Aorta (tissue), 5 donors: ENCODE results near the gene INF2. TPM values are rescaled to one million over a fixed set of nuclear protein-coding genes. Genes with fewer than 3 reads are reported as not detected.
"Not testable (repeated sequence)": the region's sequence is repeated elsewhere in the genome, so short reads cannot be mapped to it uniquely, and the experiment has no call there.

ENCODE experiments used
- ATAC-seq: fragments of 200-7000 bp; cut with Tn5 transposase; one replicate; pipeline ENCODE4 v1.9.1; 2022; ENCODE audit warnings: moderate library complexity; ENCODE audit not compliant: low FRiP score
- DNase-seq, 2 donors: peaks; one replicate each; pipeline ENCODE4 v3.0.0-alpha.2; 2020
- H3K27ac ChIP-seq, 2 donors: one replicate each; pipeline ENCODE4 v1.5.1; 2013; ENCODE audit warnings: low read length in 2 of 2, mild to moderate bottlenecking in 2 of 2, moderate library complexity in 2 of 2, control low read depth in 1 of 2, inconsistent platforms in 1 of 2, low read depth in 1 of 2
- H3K27me3 ChIP-seq, 2 donors: one replicate each; pipeline ENCODE4 v1.6.1; 2013; ENCODE audit warnings: control low read depth in 1 of 2, low read length in 1 of 2, mild to moderate bottlenecking in 1 of 2, moderate library complexity in 1 of 2; ENCODE audit not compliant: insufficient read depth in 2 of 2, control insufficient read depth in 1 of 2
- H3K36me3 ChIP-seq, 2 donors: one replicate each; pipeline ENCODE4 v1.6.1; 2013; ENCODE audit warnings: control low read depth in 1 of 2, low read length in 1 of 2, mild to moderate bottlenecking in 1 of 2; ENCODE audit not compliant: insufficient read depth in 2 of 2, control insufficient read depth in 1 of 2
- H3K4me1 ChIP-seq, 2 donors: one replicate each; pipeline ENCODE4 v1.6.1; 2013; ENCODE audit warnings: low read length in 2 of 2, control low read depth in 1 of 2, mild to moderate bottlenecking in 1 of 2, moderate library complexity in 1 of 2; ENCODE audit not compliant: insufficient read depth in 2 of 2, control insufficient read depth in 1 of 2
- H3K4me3 ChIP-seq, 2 donors: one replicate each; pipeline ENCODE4 v1.5.1; 2013; ENCODE audit warnings: low read length in 2 of 2, control low read depth in 1 of 2, mild to moderate bottlenecking in 1 of 2
- H3K9me3 ChIP-seq: one replicate; pipeline ENCODE4 v1.6.1; 2013; ENCODE audit warnings: mild to moderate bottlenecking, low read length; ENCODE audit not compliant: control insufficient read depth
- WGBS, 2 donors: extraction: QIAGEN DNeasy Blood & Tissue Kit; methylation state at CpG; one replicate each; pipeline ENCODE4 v1.1.7; 2013; 5-methylcytosine and 5-hydroxymethylcytosine counted together
- intact Hi-C, 2 donors: fragments of 100-400 bp; cut with DNase I; formaldehyde crosslinking; loops; one replicate each; pipeline versions ENCODE4 v1.14.2 to v1.15.0; 2022
- polyA plus RNA-seq, 2 donors: library from polyadenylated mRNA; stranded (reverse); fragments of 200-250 nt; gene quantifications; one replicate each; pipeline ENCODE4 v1.2.3, GENCODE V29; 2013
- total RNA-seq, 2 donors: library from RNA; stranded (reverse); fragmentation: NEBNext Ultra II Directional; extraction: Animal tissue kit (Norgen Biotek cat#: 25700); gene quantifications; one replicate each; pipeline ENCODE4 v1.2.1, GENCODE V29; 2021
- donor health status: healthy with polysubstance abuse.
- donor health status: Bipolar disorder and iron deficiency.
- donor health status: DM: no; HTN: no; CAD: no.
- donor health status: DM: no; HTN: no; CAD: no.
- donor health status: DM: yes; HTN: yes; CAD: no.

Gene INF2
- total and polyA plus RNA-seq, 4 donors, result 31.9 to 185 (median 93.2) TPM

DNA sequence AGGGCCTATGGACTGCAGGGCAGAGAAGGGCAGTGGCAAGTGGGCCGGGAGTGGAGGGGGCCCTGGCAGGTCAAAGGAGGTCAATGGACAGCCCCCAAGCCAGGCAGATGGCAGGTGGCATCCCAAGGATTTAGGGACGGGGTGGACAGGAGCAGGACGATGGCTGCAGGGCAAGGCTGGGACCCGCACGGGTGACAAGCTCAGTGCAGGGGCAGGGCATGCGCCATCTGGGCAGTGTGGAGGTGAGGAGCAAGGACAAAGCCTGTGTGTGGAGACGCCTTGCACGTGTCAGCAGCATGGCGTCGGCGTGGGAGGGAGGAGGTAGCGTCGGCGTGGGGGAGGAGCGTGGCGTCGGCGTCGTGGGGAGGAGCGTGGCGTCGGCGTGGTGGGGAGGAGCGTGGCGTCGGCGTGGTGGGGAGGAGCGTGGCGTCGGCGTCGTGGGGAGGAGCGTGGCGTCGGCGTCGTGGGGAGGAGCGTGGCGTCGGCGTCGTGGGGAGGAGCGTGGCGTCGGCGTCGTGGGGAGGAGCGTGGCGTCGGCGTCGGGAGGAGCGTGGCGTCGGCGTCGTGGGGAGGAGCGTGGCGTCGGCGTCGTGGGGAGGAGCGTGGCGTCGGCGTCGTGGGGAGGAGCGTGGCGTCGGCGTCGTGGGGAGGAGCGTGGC is 39.9 kb downstream of the INF2 start:
- not testable (repeated sequence) for H3K4me1 ChIP-seq
- 91 to 96% methylated on average over 42 to 73 of the region's 73 CpGs for WGBS, 2 donors

DNA sequence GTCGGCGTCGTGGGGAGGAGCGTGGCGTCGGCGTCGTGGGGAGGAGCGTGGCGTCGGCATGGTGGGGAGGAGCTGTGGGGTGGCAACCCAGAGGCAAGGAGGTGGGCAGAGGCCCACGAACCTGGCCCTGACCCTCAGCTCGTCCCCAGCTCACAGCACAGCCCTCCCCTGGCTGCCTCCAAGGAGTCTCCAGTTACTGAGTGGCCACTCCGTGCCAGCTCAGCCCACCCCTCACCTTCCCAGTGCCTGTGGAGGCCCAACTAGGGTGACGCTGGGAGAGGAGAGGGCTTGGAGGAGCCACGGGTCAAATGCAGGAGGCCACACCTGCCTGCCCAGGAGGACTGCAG is 40.4 kb downstream of the INF2 start:
- Histone ChIP-seq H3K9me3 (no peaks in the 10 kb centered on the region), H3K27ac (no peak overlapping the region), H3K4me1 (no peaks in the 10 kb centered on the region), H3K36me3 (no peaks in the 10 kb centered on the region), H3K27me3 (no peaks in the 10 kb centered on the region), H3K4me3 (no peak overlapping the region)
- DNase-seq (no peak), ATAC-seq (no peak)
- intact Hi-C loops, result no loop called here
- WGBS, 2 donors, result 83 to 92% methylated on average over 6 to 16 of the region's 16 CpGs

More for the DNA sequence above, 39.9 kb downstream of the INF2 start:
- DNase-seq, H3K36me3 ChIP-seq, ATAC-seq, H3K27ac ChIP-seq, H3K4me3 ChIP-seq, H3K27me3 ChIP-seq, intact Hi-C loops, H3K9me3 ChIP-seq: not testable (repeated sequence)

DNA sequence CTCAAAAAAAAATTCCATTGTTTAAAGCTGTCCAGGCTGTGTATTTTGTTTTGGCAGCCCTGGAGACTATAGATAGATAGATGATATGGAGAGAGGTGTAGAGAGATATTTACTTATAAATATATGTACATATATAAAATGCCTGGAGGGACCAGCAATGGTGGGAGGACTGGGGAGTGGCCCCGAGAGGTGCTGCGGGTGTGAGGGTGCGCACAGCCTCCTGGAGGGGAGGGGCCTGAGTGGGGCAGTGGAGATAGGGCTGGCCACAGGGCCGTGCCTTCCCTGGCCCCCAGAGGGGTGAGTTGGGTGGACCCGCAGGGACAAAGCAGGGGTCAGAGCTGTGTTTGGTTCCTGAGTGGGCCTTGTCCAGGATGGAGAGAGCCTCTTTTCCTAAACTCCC is 41.1 kb downstream of the INF2 start:
- no peak overlapping the region for H3K4me3 ChIP-seq
- WGBS, 2 donors, result 85 to 90% methylated on average over 5 of the region's 5 CpGs
- no peak for DNase-seq
- ATAC-seq, result no peak
- no peaks in the 10 kb centered on the region for H3K27me3 ChIP-seq
- H3K27ac ChIP-seq, result no peak overlapping the region
- no peaks in the 10 kb centered on the region for H3K36me3 ChIP-seq
- no peaks in the 10 kb centered on the region for H3K9me3 ChIP-seq
- intact Hi-C loops, result no loop called here
- no peaks in the 10 kb centered on the region for H3K4me1 ChIP-seq

DNA sequence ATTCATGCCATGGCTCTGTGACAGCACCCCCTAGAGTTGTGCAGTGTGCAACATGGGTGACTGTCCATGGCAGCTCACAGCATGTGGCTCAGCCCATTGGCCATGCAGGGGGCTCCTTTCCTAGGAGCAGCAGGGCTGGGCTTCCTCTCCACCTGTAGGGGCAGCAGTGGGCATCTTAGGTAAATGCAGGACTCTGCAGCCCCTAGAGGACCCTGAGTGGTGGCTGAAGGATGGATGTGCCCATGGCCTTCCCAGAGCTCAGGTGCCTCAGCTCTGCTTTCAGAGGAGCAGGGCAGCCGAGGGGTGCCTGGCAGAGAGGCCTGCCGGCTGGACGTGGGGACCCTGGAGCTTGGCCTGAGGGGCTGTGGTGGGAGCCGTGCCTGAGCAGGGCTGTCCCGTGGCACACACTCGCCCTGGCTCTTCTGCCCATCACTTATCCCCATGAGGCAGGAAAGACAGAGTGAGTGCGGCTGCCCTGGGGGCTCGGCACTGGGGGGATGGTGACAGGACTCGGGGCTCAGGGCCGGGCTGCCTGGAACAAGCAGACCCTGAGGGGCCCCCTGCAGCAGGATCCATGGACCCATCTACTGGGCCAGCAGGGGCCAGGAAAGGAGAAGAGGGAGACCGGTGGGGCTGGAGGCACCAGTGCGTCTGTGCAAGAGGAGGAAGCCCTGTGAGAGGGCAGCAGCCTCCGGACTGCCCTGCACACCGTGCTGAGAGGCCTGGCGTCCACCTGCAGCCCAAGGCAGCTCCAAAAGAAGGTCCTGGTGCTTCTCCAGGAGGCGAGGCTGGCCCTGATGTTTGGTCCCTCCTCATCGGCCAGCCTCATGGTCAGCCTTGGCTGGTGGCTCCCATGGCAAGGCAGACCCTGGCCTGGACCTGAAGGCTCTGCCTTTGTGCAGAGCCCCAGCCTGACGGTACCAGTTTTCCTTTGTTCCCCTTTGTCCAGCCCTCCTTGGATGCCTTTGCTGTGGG is 42.2 kb downstream of the INF2 start:
- H3K27me3 ChIP-seq, result no peaks in the 10 kb centered on the region
- WGBS, 2 donors, result 82 to 87% methylated on average over 18 of the region's 18 CpGs
- DNase-seq (no peak), ATAC-seq (no peak)
- H3K9me3 ChIP-seq, result no peaks in the 10 kb centered on the region
- no peaks in the 10 kb centered on the region for H3K4me1 ChIP-seq
- H3K36me3 ChIP-seq, result no peaks in the 10 kb centered on the region
- no peak overlapping the region for H3K4me3 ChIP-seq
- intact Hi-C loops, result no loop called here
- peak overlapping the region in 1 of 2 donors; percentile 91 for H3K27ac ChIP-seq

DNA sequence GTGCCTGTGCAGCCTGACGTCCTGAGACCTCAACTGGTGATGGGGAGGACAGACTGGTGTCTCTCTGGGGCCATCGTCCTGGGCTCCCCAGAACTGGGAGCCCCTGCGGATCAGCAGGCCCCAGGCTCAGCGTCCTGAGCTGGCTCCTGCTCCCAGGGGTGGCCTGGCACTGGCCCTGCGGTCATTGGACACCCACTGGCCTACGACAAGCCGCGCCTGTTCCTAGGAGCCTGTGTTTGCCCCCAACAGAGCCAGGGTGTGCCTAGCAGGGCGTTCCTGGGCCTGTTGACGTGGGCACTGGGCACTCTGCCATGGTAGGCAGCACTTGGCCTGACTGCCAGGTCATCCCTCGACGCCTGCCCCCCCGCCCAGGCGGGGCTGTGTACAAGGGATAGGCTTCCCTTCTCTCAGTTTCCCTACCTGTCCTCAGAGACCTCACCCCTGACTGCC is 43.0 kb downstream of the INF2 start:
- H3K36me3 ChIP-seq, result no peaks in the 10 kb centered on the region
- no peaks in the 10 kb centered on the region for H3K4me1 ChIP-seq
- no peak overlapping the region for H3K4me3 ChIP-seq
- no peaks in the 10 kb centered on the region for H3K27me3 ChIP-seq
- H3K9me3 ChIP-seq, result no peaks in the 10 kb centered on the region
- peak; percentile 53 for ATAC-seq
- peak overlapping the region in 1 of 2 donors; percentile 91 for H3K27ac ChIP-seq
- 39 to 48% methylated on average over 14 of the region's 14 CpGs for WGBS, 2 donors
- DNase-seq, result peak; percentile 81 to 92
- intact Hi-C loops, result no loop called here

DNA sequence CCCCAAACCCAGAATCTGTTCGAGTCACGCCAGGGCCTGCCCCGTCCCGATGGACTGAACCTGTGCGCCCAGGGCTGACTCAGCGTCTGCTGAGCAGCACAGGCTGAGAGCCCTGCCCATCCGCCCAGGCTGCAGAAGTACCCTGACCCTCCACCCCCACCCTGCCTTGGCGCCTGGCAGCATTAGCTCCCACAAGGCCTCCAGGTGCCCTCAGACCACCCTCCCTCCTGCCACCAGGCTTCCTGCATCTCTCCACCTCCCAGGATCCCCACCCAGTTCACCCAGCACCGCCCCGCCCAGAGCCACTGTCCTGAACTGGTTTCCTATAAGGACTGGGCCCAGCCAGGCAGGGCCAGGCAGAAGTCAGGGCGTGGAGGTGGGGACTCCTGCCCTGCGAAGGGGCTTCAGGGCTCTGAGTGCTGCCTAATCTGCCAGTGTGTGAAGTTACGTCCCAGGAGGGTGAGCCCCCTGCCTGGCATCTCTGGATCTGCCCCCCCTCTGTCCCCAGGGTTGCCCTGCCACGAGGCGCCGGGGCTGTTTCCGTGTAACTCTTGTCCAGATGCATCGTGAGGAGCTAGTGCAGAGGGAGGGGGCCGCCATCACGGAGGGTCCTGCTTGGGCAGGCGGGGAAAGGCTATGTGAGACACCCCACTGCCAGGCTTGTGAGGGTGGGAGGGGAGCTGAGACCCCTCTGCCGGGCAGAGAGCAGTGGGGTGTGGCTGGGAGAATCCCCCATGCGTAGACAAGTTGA is 43.7 kb downstream of the INF2 start:
- no peak for ATAC-seq
- intact Hi-C loops, result no loop called here

DNA sequence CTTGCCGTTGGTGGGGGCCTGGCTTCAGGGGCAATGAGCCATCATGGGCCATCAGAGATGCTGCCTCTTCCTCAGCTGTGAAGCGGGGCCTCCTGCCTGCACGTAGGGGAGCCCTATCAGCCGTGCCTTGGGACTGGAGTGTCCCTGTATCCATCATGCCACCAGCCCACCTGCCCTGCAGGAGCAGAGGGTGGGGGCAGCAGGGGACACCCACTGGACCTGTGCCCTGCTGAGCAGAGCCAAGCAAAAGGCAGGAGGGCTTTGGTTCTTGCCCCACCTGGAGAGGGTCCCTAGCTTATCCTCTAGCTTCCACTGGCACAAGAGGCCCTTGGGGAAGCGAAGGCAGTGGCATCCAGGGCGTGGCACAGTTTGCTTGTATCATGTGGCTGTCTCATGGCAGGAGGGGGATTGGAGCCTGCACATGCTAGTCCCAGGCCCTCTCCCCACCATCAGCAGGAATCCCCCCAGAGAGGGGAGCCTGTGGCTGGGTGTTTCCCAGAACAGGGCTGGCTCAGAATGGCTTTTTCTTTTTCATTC is 44.7 kb downstream of the INF2 start:
- Histone ChIP-seq H3K4me1 (no peaks in the 10 kb centered on the region), H3K27ac (peak overlapping the region in 1 of 2 donors; percentile 91), H3K36me3 (no peaks in the 10 kb centered on the region), H3K27me3 (no peaks in the 10 kb centered on the region), H3K9me3 (no peaks in the 10 kb centered on the region), H3K4me3 (no peak overlapping the region)
- DNase-seq, result no peak
- WGBS, 2 donors, result 82 to 89% methylated on average over 6 of the region's 6 CpGs
- intact Hi-C loops, result no loop called here
- ATAC-seq, result no peak

More for the DNA sequence above, 43.7 kb downstream of the INF2 start:
- Histone ChIP-seq H3K27me3 (no peaks in the 10 kb centered on the region), H3K27ac (peak overlapping the region in 1 of 2 donors; percentile 91), H3K4me1 (no peaks in the 10 kb centered on the region), H3K4me3 (no peak overlapping the region), H3K9me3 (no peaks in the 10 kb centered on the region), H3K36me3 (no peaks in the 10 kb centered on the region)
- WGBS, 2 donors, result 86 to 87% methylated on average over 23 of the region's 23 CpGs
- no peak for DNase-seq

DNA sequence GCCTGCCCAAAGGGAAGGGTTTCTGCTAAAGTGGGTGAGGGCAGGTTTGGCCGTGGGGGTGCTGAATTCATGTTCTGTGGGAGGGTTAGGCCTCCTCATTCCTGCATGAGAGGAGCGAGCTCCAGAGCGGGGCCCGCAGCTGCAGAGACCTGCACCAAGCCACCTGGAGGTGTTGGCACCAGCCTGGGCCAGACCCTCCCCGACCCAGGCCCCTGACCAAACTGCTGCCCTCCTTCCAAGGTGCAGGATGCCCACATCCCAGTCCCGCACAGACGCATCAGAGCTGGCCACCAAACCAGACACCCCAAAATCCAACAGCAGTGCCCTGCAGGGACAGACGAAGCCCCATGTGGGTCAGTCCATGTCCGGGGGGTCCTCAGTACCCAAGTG is 45.2 kb downstream of the INF2 start:
- no peak for ATAC-seq
- H3K27ac ChIP-seq, result peak overlapping the region in 1 of 2 donors; percentile 91
- H3K9me3 ChIP-seq, result no peaks in the 10 kb centered on the region
- DNase-seq, result no peak
- no peaks in the 10 kb centered on the region for H3K27me3 ChIP-seq
- H3K4me3 ChIP-seq, result no peak overlapping the region
- intact Hi-C loops, result no loop called here
- WGBS, 2 donors, result 95 to 96% methylated on average over 9 of the region's 9 CpGs
- H3K36me3 ChIP-seq, result no peaks in the 10 kb centered on the region
- no peaks in the 10 kb centered on the region for H3K4me1 ChIP-seq
